Measurements from ENCODE around the gene MIA3. TPM values are rescaled to one million over a fixed set of nuclear protein-coding genes. Genes with fewer than 3 reads are reported as not detected.
"Not testable (repeated sequence)": the region's sequence is repeated elsewhere in the genome, so short reads cannot be mapped to it uniquely, and the experiment has no call there.

Gene MIA3
- total and polyA plus RNA-seq, 9 donors = 41.8 to 60.8 (median 51.1) TPM

GRCh38 chr1:222589462-222590302, 28.2 kb upstream of the MIA3 start, which contains the start of gene TAF1A:
TSS of gene TAF1A (minus strand) at chr1:222589933.
- no peaks in the 10 kb centered on the region for H3K9me3 ChIP-seq (replicated peaks; ENCODE audit: control insufficient read depth, low read depth, low read length)
- WGBS (ENCODE audit: insufficient coverage) = under 1% methylated on average over 29 of the region's 41 CpGs
- peaks cover 5% of the 10 kb centered on the region for H3K36me3 ChIP-seq (ENCODE audit: control insufficient read depth, insufficient read depth, low read length)
- peaks cover 6% of the 10 kb centered on the region for H3K4me1 ChIP-seq (ENCODE audit: control insufficient read depth, insufficient read depth, low read length)
- H3K27me3 ChIP-seq (ENCODE audit: control insufficient read depth, insufficient read depth, low read length) = no peaks in the 10 kb centered on the region
- H3K27ac ChIP-seq (ENCODE audit: low read length) = peak within 1 kb of the TSS; percentile 90
- peak; percentile 97 for DNase-seq
- peak within 1 kb of the TSS; percentile 70 for H3K4me3 ChIP-seq (ENCODE audit: low read length)

- Histone ChIP-seq H3K27ac (ENCODE audit: low read length) (no peak overlapping the region), H3K9me3 (replicated peaks; ENCODE audit: control insufficient read depth, low read depth, low read length) (no peaks in the 10 kb centered on the region), H3K4me1 (ENCODE audit: control insufficient read depth, insufficient read depth, low read length) (peaks cover 6% of the 10 kb centered on the region), H3K36me3 (ENCODE audit: control insufficient read depth, insufficient read depth, low read length) (peaks cover 2% of the 10 kb centered on the region), H3K27me3 (ENCODE audit: control insufficient read depth, insufficient read depth, low read length) (no peaks in the 10 kb centered on the region), H3K4me3 (ENCODE audit: low read length) (no peak overlapping the region)
- 73% methylated on average over 3 of the region's 3 CpGs for WGBS (ENCODE audit: insufficient coverage)
- no peak for DNase-seq
Observed at GRCh38 chr1:222592171-222592570, 25.7 kb upstream of the MIA3 start.

GRCh38 chr1:222594789-222595188, 23.1 kb upstream of the MIA3 start:
- H3K27me3 ChIP-seq (ENCODE audit: control insufficient read depth, insufficient read depth, low read length) = no peaks in the 10 kb centered on the region
- H3K9me3 ChIP-seq (replicated peaks; ENCODE audit: control insufficient read depth, low read depth, low read length) = no peaks in the 10 kb centered on the region
- no peak overlapping the region for H3K4me3 ChIP-seq (ENCODE audit: low read length)
- H3K36me3 ChIP-seq (ENCODE audit: control insufficient read depth, insufficient read depth, low read length) = no peaks in the 10 kb centered on the region
- H3K27ac ChIP-seq (ENCODE audit: low read length) = no peak overlapping the region
- no CpG with 5 or more reads among the region's 3 CpGs for WGBS (ENCODE audit: insufficient coverage)
- H3K4me1 ChIP-seq (ENCODE audit: control insufficient read depth, insufficient read depth, low read length) = peaks cover 4% of the 10 kb centered on the region
- DNase-seq = no peak

- Histone ChIP-seq H3K4me1 (ENCODE audit: control insufficient read depth, insufficient read depth, low read length) (no peaks in the 10 kb centered on the region), H3K36me3 (ENCODE audit: control insufficient read depth, insufficient read depth, low read length) (no peaks in the 10 kb centered on the region), H3K4me3 (ENCODE audit: low read length) (no peak overlapping the region), H3K27ac (ENCODE audit: low read length) (no peak overlapping the region), H3K27me3 (ENCODE audit: control insufficient read depth, insufficient read depth, low read length) (no peaks in the 10 kb centered on the region), H3K9me3 (replicated peaks; ENCODE audit: control insufficient read depth, low read depth, low read length) (no peaks in the 10 kb centered on the region)
- DNase-seq = no peak
- WGBS (ENCODE audit: insufficient coverage) = 94% methylated on average over 3 of the region's 4 CpGs
Observed at GRCh38 chr1:222596696-222597095, 21.2 kb upstream of the MIA3 start.

- H3K27ac ChIP-seq (ENCODE audit: low read length) = no peak overlapping the region
- no CpG with 5 or more reads among the region's 1 CpG for WGBS (ENCODE audit: insufficient coverage)
- H3K9me3 ChIP-seq (replicated peaks; ENCODE audit: control insufficient read depth, low read depth, low read length) = no peaks in the 10 kb centered on the region
- no peaks in the 10 kb centered on the region for H3K27me3 ChIP-seq (ENCODE audit: control insufficient read depth, insufficient read depth, low read length)
- DNase-seq = no peak
- H3K4me1 ChIP-seq (ENCODE audit: control insufficient read depth, insufficient read depth, low read length) = no peaks in the 10 kb centered on the region
- H3K4me3 ChIP-seq (ENCODE audit: low read length) = no peak overlapping the region
- H3K36me3 ChIP-seq (ENCODE audit: control insufficient read depth, insufficient read depth, low read length) = no peaks in the 10 kb centered on the region
Observed at GRCh38 chr1:222600281-222600680, 17.6 kb upstream of the MIA3 start.

GRCh38 chr1:222601257-222601656, 16.6 kb upstream of the MIA3 start:
- Histone ChIP-seq H3K4me1 (ENCODE audit: control insufficient read depth, insufficient read depth, low read length) (no peaks in the 10 kb centered on the region), H3K9me3 (replicated peaks; ENCODE audit: control insufficient read depth, low read depth, low read length) (no peaks in the 10 kb centered on the region), H3K36me3 (ENCODE audit: control insufficient read depth, insufficient read depth, low read length) (no peaks in the 10 kb centered on the region), H3K4me3 (ENCODE audit: low read length) (no peak overlapping the region), H3K27me3 (ENCODE audit: control insufficient read depth, insufficient read depth, low read length) (no peaks in the 10 kb centered on the region), H3K27ac (ENCODE audit: low read length) (no peak overlapping the region)
- DNase-seq = no peak
- no CpG with 5 or more reads among the region's 3 CpGs for WGBS (ENCODE audit: insufficient coverage)

GRCh38 chr1:222606757-222607156, 11.1 kb upstream of the MIA3 start:
- Histone ChIP-seq H3K4me1 (ENCODE audit: control insufficient read depth, insufficient read depth, low read length) (no peaks in the 10 kb centered on the region), H3K9me3 (replicated peaks; ENCODE audit: control insufficient read depth, low read depth, low read length) (no peaks in the 10 kb centered on the region), H3K27ac (ENCODE audit: low read length) (no peak overlapping the region), H3K27me3 (ENCODE audit: control insufficient read depth, insufficient read depth, low read length) (peaks cover 2% of the 10 kb centered on the region), H3K36me3 (ENCODE audit: control insufficient read depth, insufficient read depth, low read length) (no peaks in the 10 kb centered on the region), H3K4me3 (ENCODE audit: low read length) (no peak overlapping the region)
- no peak for DNase-seq
- WGBS (ENCODE audit: insufficient coverage) = 75% methylated on average over 1 of the region's 1 CpG

- not testable (repeated sequence) for H3K27me3 ChIP-seq (ENCODE audit: control insufficient read depth, insufficient read depth, low read length); H3K4me1 ChIP-seq (ENCODE audit: control insufficient read depth, insufficient read depth, low read length); H3K4me3 ChIP-seq (ENCODE audit: low read length); H3K9me3 ChIP-seq (replicated peaks; ENCODE audit: control insufficient read depth, low read depth, low read length); H3K36me3 ChIP-seq (ENCODE audit: control insufficient read depth, insufficient read depth, low read length); H3K27ac ChIP-seq (ENCODE audit: low read length); DNase-seq
- no CpG with 5 or more reads among the region's 1 CpG for WGBS (ENCODE audit: insufficient coverage)
Observed at GRCh38 chr1:222609111-222609510, 8.8 kb upstream of the MIA3 start.

- no peaks in the 10 kb centered on the region for H3K36me3 ChIP-seq (ENCODE audit: control insufficient read depth, insufficient read depth, low read length)
- no peak overlapping the region for H3K4me3 ChIP-seq (ENCODE audit: low read length)
- no peaks in the 10 kb centered on the region for H3K4me1 ChIP-seq (ENCODE audit: control insufficient read depth, insufficient read depth, low read length)
- H3K9me3 ChIP-seq (replicated peaks; ENCODE audit: control insufficient read depth, low read depth, low read length) = no peaks in the 10 kb centered on the region
- no CpG with 5 or more reads among the region's 2 CpGs for WGBS (ENCODE audit: insufficient coverage)
- no peak overlapping the region for H3K27ac ChIP-seq (ENCODE audit: low read length)
- H3K27me3 ChIP-seq (ENCODE audit: control insufficient read depth, insufficient read depth, low read length) = peaks cover 5% of the 10 kb centered on the region
- DNase-seq = no peak
Observed at GRCh38 chr1:222610728-222611127, 7.2 kb upstream of the MIA3 start.

- no peak overlapping the region for H3K27ac ChIP-seq (ENCODE audit: low read length)
Observed at GRCh38 chr1:222613627-222614026, 4.3 kb upstream of the MIA3 start.

More at GRCh38 chr1:222613627-222614026, 4.3 kb upstream of the MIA3 start:
- DNase-seq = no peak
- Histone ChIP-seq H3K9me3 (replicated peaks; ENCODE audit: control insufficient read depth, low read depth, low read length) (no peaks in the 10 kb centered on the region), H3K27me3 (ENCODE audit: control insufficient read depth, insufficient read depth, low read length) (peaks cover 7% of the 10 kb centered on the region), H3K36me3 (ENCODE audit: control insufficient read depth, insufficient read depth, low read length) (no peaks in the 10 kb centered on the region), H3K4me3 (ENCODE audit: low read length) (no peak overlapping the region), H3K4me1 (ENCODE audit: control insufficient read depth, insufficient read depth, low read length) (peaks cover 9% of the 10 kb centered on the region)
- 40% methylated on average over 1 of the region's 1 CpG for WGBS (ENCODE audit: insufficient coverage)
